Colonic mucosa (tissue), 4 donors: ENCODE results near the gene ACBD6. TPM values are rescaled to one million over a fixed set of nuclear protein-coding genes. Genes with fewer than 3 reads are reported as not detected.

Source experiments
- DNase-seq: peaks from one replicate; pipeline ENCODE4 v3.0.0-alpha.2; 2020
- H3K27ac ChIP-seq: fragments of 200-600 bp; one replicate; pipeline ENCODE4 v1.8.0; 2021
- H3K27me3 ChIP-seq: fragments of 200-600 bp; one replicate; pipeline ENCODE4 v1.8.0; 2021
- H3K36me3 ChIP-seq: fragments of 200-600 bp; one replicate; pipeline ENCODE4 v1.8.0; 2021
- H3K4me1 ChIP-seq: fragments of 200-600 bp; one replicate; pipeline ENCODE4 v1.8.0; 2021; ENCODE audit warnings: mild to moderate bottlenecking
- H3K4me3 ChIP-seq: fragments of 200-600 bp; one replicate; pipeline ENCODE4 v1.8.0; 2021
- H3K9ac ChIP-seq, 2 donors: one replicate each; pipeline ENCODE4 v1.7.0; 2013; ENCODE audit warnings: control low read depth in 2 of 2, low read depth in 2 of 2, low read length in 2 of 2
- H3K9me3 ChIP-seq: fragments of 200-600 bp; one replicate; pipeline ENCODE4 v1.8.0; 2021
- intact Hi-C: fragments of 100-400 bp; cut with DNase I; formaldehyde crosslinking; loops from one replicate; pipeline ENCODE4 v1.14.1; 2022
- total RNA-seq, 2 donors: library from RNA; stranded (reverse); fragmentation: NEBNext Ultra II Directional in 1 of 2; extraction: Animal tissue kit (Norgen Biotek cat#: 25700) in 1 of 2; gene quantifications; one replicate each; pipeline ENCODE4 v1.2.1, GENCODE V29; 2021
- TF ChIP-seq, protein P1 (sequence below): fragments of 200-600 bp; IDR thresholded peaks from one replicate; pipeline ENCODE4 v1.8.0; 2022; ENCODE audit warnings: antibody characterized with exemption, mild to moderate bottlenecking
- donor health status: healthy.
- donor health status: DM: no; HTN: no; CAD: no.
- donor health status: DM: no; HTN: no; CAD: no.

The ACBD6 gene
- total RNA-seq, 2 donors from 2014 or later: 16.1 to 25.8 TPM

- Histone ChIP-seq H3K9ac (no peak overlapping the region), H3K27me3 (peaks cover 8% of the 10 kb centered on the region), H3K4me1 (no peaks in the 10 kb centered on the region), H3K27ac (no peak overlapping the region), H3K4me3 (no peak overlapping the region), H3K36me3 (no peaks in the 10 kb centered on the region), H3K9me3 (no peaks in the 10 kb centered on the region)
- intact Hi-C loops: no loop called here
- TF ChIP-seq, protein P1, sequence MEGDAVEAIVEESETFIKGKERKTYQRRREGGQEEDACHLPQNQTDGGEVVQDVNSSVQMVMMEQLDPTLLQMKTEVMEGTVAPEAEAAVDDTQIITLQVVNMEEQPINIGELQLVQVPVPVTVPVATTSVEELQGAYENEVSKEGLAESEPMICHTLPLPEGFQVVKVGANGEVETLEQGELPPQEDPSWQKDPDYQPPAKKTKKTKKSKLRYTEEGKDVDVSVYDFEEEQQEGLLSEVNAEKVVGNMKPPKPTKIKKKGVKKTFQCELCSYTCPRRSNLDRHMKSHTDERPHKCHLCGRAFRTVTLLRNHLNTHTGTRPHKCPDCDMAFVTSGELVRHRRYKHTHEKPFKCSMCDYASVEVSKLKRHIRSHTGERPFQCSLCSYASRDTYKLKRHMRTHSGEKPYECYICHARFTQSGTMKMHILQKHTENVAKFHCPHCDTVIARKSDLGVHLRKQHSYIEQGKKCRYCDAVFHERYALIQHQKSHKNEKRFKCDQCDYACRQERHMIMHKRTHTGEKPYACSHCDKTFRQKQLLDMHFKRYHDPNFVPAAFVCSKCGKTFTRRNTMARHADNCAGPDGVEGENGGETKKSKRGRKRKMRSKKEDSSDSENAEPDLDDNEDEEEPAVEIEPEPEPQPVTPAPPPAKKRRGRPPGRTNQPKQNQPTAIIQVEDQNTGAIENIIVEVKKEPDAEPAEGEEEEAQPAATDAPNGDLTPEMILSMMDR: no peak
- no peak for DNase-seq
These were observed 241.8 kb downstream of the ACBD6 start for GRCh38 chr1:180260541-180260940.

DNA sequence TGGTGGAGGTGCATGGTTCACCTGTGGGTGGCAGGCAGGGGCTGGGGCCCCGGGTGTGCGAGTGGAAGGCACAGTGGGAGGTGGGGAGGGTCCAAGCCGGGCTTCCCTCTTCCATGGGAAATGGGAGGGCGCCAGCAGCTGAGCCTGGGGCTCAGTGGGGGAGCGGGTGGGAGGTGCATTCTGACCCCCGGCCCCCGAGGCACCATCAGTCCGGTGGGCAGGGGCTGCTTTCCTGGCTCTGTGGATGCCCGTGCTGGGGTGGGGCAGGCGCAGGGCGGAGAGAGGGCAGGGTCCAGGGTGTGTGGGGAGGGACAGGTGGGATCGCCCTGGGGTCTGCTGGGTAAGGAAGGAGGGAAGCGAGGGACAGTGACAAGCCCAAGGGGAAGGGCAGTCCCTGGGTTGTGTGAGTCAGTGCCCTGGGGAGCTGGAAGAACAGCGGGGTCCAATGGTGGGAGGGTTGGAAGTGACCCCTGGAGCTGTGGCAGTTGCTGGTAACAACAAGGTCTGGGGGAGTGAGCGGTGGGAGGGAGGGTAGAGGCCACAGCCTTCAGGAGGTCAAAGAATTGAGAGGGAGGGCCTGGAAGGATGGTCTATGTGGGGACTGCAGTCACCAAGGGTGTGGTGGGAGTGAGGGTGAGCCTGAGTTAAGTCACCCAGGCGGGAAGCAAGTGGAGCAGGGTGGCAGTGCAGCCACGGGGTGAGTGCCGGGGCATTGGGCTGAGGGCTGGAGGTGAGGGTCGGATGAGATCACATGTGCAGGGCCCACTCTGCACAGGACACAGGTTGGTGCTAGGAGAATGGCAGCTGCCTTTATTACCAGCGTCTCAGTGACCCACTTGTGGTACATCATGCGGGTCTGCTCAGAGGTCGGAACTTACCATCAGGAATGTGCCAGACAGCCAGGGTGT, 242.7 kb downstream of the ACBD6 start:
- no peak overlapping the region for H3K27ac ChIP-seq
- DNase-seq: no peak
- H3K36me3 ChIP-seq: no peaks in the 10 kb centered on the region
- H3K4me1 ChIP-seq: no peaks in the 10 kb centered on the region
- H3K27me3 ChIP-seq: peaks cover 8% of the 10 kb centered on the region
- no peak overlapping the region for H3K4me3 ChIP-seq
- no peak overlapping the region for H3K9ac ChIP-seq
- intact Hi-C loops: no loop called here
- H3K9me3 ChIP-seq: no peaks in the 10 kb centered on the region
- TF ChIP-seq, protein P1: no peak

GRCh38 chr1:180258935-180259334, 243.4 kb downstream of the ACBD6 start:
- Histone ChIP-seq H3K27ac (no peak overlapping the region), H3K9ac (no peak overlapping the region), H3K4me1 (no peaks in the 10 kb centered on the region), H3K36me3 (no peaks in the 10 kb centered on the region), H3K27me3 (peaks cover 8% of the 10 kb centered on the region), H3K4me3 (no peak overlapping the region), H3K9me3 (no peaks in the 10 kb centered on the region)
- intact Hi-C loops: no loop called here
- TF ChIP-seq, protein P1: no peak
- DNase-seq: no peak

DNA sequence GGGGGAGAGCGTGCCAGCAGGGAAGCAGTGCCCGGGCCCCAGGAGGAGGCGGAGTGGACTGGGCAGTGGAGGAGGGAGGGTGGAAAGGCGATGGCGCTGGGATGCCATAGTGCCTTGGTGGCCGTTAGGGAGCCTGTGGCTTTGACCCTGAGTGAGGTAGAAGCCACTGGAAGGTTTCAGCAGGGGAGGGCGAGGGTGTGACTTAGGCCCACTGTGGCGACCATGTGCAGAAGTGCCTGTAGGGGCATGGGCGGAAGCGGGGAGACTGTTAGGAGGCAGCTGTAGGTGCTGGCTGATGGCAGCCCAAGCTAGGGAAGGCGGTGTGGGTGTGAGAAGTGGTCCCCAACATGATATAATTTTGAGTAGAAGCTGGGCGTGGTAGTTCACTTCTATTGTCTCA, 244.1 kb downstream of the ACBD6 start:
- H3K4me1 ChIP-seq: no peaks in the 10 kb centered on the region
- intact Hi-C loops: no loop called here
- H3K4me3 ChIP-seq: no peak overlapping the region
- H3K27ac ChIP-seq: no peak overlapping the region
- peaks cover 10% of the 10 kb centered on the region for H3K27me3 ChIP-seq
- no peak overlapping the region for H3K9ac ChIP-seq
- no peaks in the 10 kb centered on the region for H3K36me3 ChIP-seq
- no peaks in the 10 kb centered on the region for H3K9me3 ChIP-seq
- TF ChIP-seq, protein P1: no peak
- no peak for DNase-seq

DNA sequence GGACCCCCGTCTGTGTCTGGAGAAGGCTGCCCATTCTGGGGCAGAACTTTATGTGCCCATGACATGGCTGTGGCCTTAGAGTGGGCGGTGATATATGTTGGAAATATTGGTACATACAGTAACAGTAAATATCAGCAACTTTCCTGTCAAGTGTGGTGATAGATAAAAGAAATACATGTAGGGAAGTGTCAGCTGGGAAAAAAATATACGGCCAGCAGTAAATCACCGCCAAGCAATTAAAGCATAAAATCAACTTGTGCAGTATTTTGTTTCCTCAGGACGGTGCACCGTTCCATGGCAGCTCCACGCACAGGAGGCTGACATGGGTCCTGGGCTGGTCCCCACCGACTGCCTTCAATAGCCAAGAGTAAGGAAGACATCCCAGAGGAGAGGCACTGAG, 244.9 kb downstream of the ACBD6 start:
- no peak overlapping the region for H3K9ac ChIP-seq
- no peak overlapping the region for H3K27ac ChIP-seq
- intact Hi-C loops: no loop called here
- H3K36me3 ChIP-seq: no peaks in the 10 kb centered on the region
- DNase-seq: no peak
- peaks cover 13% of the 10 kb centered on the region for H3K27me3 ChIP-seq
- TF ChIP-seq, protein P1: no peak
- no peaks in the 10 kb centered on the region for H3K9me3 ChIP-seq
- H3K4me3 ChIP-seq: no peak overlapping the region
- H3K4me1 ChIP-seq: no peaks in the 10 kb centered on the region
